HUDEP-2 (cell line): ENCODE measurements around the gene CREB1.
"Not testable (repeated sequence)": the region's sequence is repeated elsewhere in the genome, so short reads cannot be mapped to it uniquely, and the experiment has no call there.

Experiments used
- DNase-seq, 76 experiments: peaks; one replicate each; lab custom pipeline; 2025; ENCODE audit not compliant: unreplicated experiment in 76 of 76; lab: John Stamatoyannopoulos, UW

CREB1 gene

GRCh38 chr2:207529330-207530159 lies at the start of gene CREB1:
CREB1 (plus strand) TSS chr2:207529962; CDS start chr2:207555636, 25,674 bp downstream.
- DNase-seq = peak; percentile 9 to 99 (median 96)

- DNase-seq = no peak
Observed at GRCh38 chr2:207480521-207481040, 49.2 kb upstream of the CREB1 start.

GRCh38 chr2:207481924-207482323 lies 47.8 kb upstream of the CREB1 start:
- DNase-seq = no peak

- DNase-seq = no peak
Observed at GRCh38 chr2:207482630-207483029, 47.1 kb upstream of the CREB1 start.

GRCh38 chr2:207483066-207483465 lies 46.7 kb upstream of the CREB1 start:
- no peak for DNase-seq

GRCh38 chr2:207483477-207483876 lies 46.3 kb upstream of the CREB1 start:
- no peak for DNase-seq

GRCh38 chr2:207484444-207485391 lies 45.0 kb upstream of the CREB1 start:
- no peak for DNase-seq

GRCh38 chr2:207487650-207488311 lies 42.0 kb upstream of the CREB1 start:
- no peak for DNase-seq

- no peak for DNase-seq
Observed at GRCh38 chr2:207489251-207489650, 40.5 kb upstream of the CREB1 start.

- DNase-seq = no peak
Observed at GRCh38 chr2:207490441-207490840, 39.3 kb upstream of the CREB1 start.

- no peak for DNase-seq
Observed at GRCh38 chr2:207491086-207491485, 38.7 kb upstream of the CREB1 start.

- no peak for DNase-seq
Observed at GRCh38 chr2:207491956-207492355, 37.8 kb upstream of the CREB1 start.

- DNase-seq = no peak
Observed at GRCh38 chr2:207492461-207492860, 37.3 kb upstream of the CREB1 start.

GRCh38 chr2:207494137-207494536 lies 35.6 kb upstream of the CREB1 start:
- DNase-seq = no peak

GRCh38 chr2:207496936-207497335 lies 32.8 kb upstream of the CREB1 start:
- DNase-seq = not testable (repeated sequence)

GRCh38 chr2:207497596-207497995 lies 32.2 kb upstream of the CREB1 start:
- no peak for DNase-seq

GRCh38 chr2:207498427-207498826 lies 31.3 kb upstream of the CREB1 start:
- no peak for DNase-seq

GRCh38 chr2:207499114-207499513 lies 30.6 kb upstream of the CREB1 start:
- no peak for DNase-seq

- no peak for DNase-seq
Observed at GRCh38 chr2:207501802-207502576, 27.8 kb upstream of the CREB1 start.
